ENCODE data around the gene TKFC. TPM values are rescaled to one million over a fixed set of nuclear protein-coding genes. Genes with fewer than 3 reads are reported as not detected.

The TKFC gene, protein sequence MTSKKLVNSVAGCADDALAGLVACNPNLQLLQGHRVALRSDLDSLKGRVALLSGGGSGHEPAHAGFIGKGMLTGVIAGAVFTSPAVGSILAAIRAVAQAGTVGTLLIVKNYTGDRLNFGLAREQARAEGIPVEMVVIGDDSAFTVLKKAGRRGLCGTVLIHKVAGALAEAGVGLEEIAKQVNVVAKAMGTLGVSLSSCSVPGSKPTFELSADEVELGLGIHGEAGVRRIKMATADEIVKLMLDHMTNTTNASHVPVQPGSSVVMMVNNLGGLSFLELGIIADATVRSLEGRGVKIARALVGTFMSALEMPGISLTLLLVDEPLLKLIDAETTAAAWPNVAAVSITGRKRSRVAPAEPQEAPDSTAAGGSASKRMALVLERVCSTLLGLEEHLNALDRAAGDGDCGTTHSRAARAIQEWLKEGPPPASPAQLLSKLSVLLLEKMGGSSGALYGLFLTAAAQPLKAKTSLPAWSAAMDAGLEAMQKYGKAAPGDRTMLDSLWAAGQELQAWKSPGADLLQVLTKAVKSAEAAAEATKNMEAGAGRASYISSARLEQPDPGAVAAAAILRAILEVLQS
- 54.8 TPM for polyA plus RNA-seq (2012; ENCODE audit: low read depth, missing spikeins)

DNA sequence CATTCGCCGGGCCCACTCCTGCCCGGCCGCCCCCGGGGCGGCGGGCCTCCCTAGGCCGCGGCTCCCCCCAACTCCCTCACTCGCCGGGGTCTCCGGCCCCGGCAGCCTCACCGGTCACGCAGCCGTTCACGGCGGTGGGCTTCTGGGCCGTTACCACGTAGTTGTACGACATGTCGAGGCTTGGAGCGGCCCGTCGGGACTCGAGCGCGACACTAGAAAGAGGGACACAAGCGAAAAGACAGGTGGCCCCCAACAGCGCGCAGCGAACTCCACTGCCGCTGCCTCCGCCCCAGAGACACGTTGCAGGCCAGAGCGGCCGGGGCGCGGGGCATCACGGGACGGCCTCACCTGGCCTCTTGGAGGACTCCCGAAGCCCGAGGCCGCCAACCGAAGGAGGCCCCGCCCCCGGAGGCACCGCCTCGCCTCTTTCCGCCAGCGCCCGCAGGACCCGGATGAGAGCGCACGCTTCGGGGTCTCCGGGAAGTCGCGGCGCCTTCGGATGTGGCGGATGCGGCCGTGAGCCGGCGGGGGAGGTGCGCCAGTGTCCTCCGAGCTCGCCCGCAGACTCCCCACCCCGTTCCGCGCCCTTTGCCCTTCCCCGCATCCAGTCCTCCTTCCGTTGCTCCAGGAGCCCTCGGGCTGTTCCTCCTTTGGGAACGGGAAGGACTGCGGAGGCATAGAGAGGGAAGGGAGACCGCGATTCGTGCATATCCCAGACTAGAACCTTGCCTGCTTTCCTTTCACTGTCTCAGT lies at the start of gene TKFC, which contains the start of gene DDB1:
Gene TKFC, plus strand, starts transcription at position 432 of the 753 bp plus-strand sequence. CDS start 1,501 bp downstream, outside the sequence.
Gene DDB1, minus strand, starts transcription at position 309 of the 753 bp plus-strand sequence. Its CDS starts 137 bp downstream, at position 172.
- TF ChIP-seq SPI1 (IDR thresholded peaks at IDR 0.05; ENCODE audit: low read depth, low read length) (0 out of 2 replicates have a peak, but pooled peaks have one; percentile 22), POU2F2 (IDR thresholded peaks at IDR 0.05; ENCODE audit: low read depth, low read length) (no peak; the same call in 1 of the 2 replicates), TAF1 (IDR thresholded peaks at IDR 0.05; ENCODE audit: low read depth, low read length) (peak; percentile 86), POLR2A (IDR thresholded peaks at IDR 0.05; ENCODE audit: low read depth, low read length) (peak; percentile 94), POLR2AphosphoS5 (IDR thresholded peaks at IDR 0.05; ENCODE audit: low read depth, low read length) (peak; percentile 93), PAX5 (IDR thresholded peaks at IDR 0.05; ENCODE audit: insufficient read depth, low read length, severe bottlenecking) (no peak)
- FAIRE-seq (peak; percentile 83), DNase-seq (ENCODE audit: insufficient read length, low spot score) (peak; percentile 98)

DNA sequence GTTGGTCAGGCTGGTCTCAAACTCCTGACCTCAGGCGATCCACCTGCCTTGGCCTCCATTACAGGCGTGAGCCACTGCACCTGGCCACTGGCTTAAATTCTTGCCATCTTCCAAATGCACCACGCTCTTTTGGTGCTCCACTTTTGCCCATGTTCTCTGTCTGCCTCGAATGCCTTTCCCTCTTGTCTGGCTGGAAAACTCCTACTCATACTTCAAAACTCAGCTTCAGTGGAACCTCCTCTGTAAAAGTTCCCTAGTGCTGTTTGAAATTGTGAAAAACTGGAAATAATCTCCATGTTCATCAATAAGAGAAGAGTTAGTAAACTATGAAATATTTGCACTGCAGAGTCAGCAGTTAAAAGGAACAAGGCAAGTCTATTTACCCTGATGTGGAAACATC lies 49.4 kb upstream of the TKFC start:
- FAIRE-seq (no peak), DNase-seq (ENCODE audit: insufficient read length, low spot score) (no peak)
- no peak for TF ChIP-seq TAF1 (IDR thresholded peaks at IDR 0.05; ENCODE audit: low read depth, low read length)
- TF ChIP-seq PAX5 (IDR thresholded peaks at IDR 0.05; ENCODE audit: insufficient read depth, low read length, severe bottlenecking): no peak
- TF ChIP-seq POU2F2 (IDR thresholded peaks at IDR 0.05; ENCODE audit: low read depth, low read length): no peak
- TF ChIP-seq POLR2AphosphoS5 (IDR thresholded peaks at IDR 0.05; ENCODE audit: low read depth, low read length): no peak
- no peak for TF ChIP-seq SPI1 (IDR thresholded peaks at IDR 0.05; ENCODE audit: low read depth, low read length)
- TF ChIP-seq POLR2A (IDR thresholded peaks at IDR 0.05; ENCODE audit: low read depth, low read length): no peak

DNA sequence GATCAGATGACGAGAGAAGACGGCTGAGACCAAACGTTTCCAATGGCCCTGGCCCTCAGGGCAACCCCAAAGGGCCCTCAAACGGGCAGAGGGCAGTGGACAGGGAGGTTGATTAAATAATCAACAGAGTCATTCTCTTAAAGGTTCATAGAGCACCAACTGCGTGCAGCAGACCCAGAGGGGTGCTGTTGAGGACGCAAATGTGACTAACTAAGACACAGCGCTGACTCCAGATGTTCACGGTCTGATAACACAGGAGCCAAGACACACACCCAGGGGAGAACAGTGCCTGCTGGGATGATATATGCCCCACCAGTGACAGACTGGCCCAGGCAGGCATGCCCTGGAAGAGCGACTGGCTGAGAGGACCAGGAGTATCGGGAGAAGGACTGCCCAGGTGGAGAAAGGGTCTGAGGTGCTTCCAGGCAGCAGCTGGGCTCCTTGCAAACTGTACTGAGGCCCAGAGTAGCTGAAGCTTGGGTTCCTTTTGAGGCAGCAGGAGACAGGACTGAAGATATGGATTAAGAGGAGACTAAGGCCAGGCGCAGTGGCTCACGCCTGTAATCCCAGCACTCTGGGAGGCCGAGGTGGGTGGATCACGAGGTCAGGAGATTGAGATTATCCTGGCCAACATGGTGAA lies 45.6 kb upstream of the TKFC start:
- no peak for TF ChIP-seq POLR2A (IDR thresholded peaks at IDR 0.05; ENCODE audit: low read depth, low read length)
- no peak for TF ChIP-seq PAX5 (IDR thresholded peaks at IDR 0.05; ENCODE audit: insufficient read depth, low read length, severe bottlenecking)
- no peak for TF ChIP-seq POU2F2 (IDR thresholded peaks at IDR 0.05; ENCODE audit: low read depth, low read length)
- no peak for DNase-seq (ENCODE audit: insufficient read length, low spot score)
- no peak for FAIRE-seq

DNA sequence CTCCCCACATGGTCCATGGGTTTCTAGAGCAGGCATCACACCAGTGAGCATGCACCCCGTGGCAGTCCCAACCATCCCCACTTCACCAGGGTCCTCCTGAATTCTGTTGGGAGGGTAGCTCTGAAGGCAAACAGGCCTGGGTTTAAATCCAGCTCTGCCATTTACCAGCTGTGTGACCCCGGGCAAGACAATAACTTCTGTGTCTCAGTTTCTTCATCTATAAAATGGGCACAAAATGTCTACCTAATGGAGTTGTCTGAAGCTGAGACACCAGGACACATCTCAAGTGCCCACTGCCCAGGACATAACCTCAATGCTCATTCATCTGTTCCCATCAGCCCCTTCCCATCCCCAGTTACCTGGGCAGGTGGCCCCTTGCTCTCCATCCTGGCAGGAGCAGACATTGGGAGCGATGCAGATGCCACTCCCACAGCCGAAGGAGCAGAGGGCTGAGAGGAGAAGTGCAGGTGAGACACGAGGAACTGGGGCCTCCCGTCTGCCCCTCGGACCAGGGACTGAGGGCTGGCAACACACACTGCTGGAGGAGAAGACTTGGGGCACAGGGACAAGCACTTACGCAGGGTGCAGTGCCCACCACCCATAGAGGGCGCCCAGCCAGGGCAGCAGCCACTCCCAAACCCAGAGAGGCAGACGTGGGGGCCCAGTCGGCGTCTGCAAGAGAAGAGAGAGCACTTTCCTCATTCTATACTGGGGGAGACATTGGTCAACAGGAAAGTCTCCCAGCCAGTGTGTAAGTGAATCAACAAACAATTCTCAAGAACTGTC lies 41.9 kb upstream of the TKFC start:
- FAIRE-seq (no peak), DNase-seq (ENCODE audit: insufficient read length, low spot score) (no peak)
- TF ChIP-seq POU2F2 (IDR thresholded peaks at IDR 0.05; ENCODE audit: low read depth, low read length): no peak
- no peak for TF ChIP-seq PAX5 (IDR thresholded peaks at IDR 0.05; ENCODE audit: insufficient read depth, low read length, severe bottlenecking)
- no peak for TF ChIP-seq POLR2AphosphoS5 (IDR thresholded peaks at IDR 0.05; ENCODE audit: low read depth, low read length)

DNA sequence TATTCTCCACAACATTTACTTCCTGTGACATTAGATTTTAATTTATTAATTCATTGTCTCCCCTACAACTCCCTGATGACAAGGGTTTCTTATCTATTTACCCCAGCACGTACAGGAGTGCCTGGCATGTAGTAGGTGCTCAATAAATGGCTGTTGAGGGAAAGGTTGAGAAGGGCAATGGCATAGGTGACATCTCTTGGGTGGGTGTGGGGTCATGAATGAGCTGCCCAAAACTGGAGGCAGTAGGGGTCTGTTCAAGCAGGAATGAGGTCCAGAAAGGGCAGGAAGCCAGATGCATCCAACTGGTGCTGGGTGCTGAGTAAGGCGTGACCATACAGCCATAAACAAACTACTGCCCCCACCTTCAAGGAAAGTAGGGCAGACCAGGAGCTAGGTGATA lies 40.7 kb upstream of the TKFC start:
- TF ChIP-seq TAF1 (IDR thresholded peaks at IDR 0.05; ENCODE audit: low read depth, low read length) (no peak), POLR2A (IDR thresholded peaks at IDR 0.05; ENCODE audit: low read depth, low read length) (no peak), POLR2AphosphoS5 (IDR thresholded peaks at IDR 0.05; ENCODE audit: low read depth, low read length) (no peak), SPI1 (IDR thresholded peaks at IDR 0.05; ENCODE audit: low read depth, low read length) (no peak), POU2F2 (IDR thresholded peaks at IDR 0.05; ENCODE audit: low read depth, low read length) (no peak), PAX5 (IDR thresholded peaks at IDR 0.05; ENCODE audit: insufficient read depth, low read length, severe bottlenecking) (no peak)
- no peak for DNase-seq (ENCODE audit: insufficient read length, low spot score)
- no peak for FAIRE-seq

DNA sequence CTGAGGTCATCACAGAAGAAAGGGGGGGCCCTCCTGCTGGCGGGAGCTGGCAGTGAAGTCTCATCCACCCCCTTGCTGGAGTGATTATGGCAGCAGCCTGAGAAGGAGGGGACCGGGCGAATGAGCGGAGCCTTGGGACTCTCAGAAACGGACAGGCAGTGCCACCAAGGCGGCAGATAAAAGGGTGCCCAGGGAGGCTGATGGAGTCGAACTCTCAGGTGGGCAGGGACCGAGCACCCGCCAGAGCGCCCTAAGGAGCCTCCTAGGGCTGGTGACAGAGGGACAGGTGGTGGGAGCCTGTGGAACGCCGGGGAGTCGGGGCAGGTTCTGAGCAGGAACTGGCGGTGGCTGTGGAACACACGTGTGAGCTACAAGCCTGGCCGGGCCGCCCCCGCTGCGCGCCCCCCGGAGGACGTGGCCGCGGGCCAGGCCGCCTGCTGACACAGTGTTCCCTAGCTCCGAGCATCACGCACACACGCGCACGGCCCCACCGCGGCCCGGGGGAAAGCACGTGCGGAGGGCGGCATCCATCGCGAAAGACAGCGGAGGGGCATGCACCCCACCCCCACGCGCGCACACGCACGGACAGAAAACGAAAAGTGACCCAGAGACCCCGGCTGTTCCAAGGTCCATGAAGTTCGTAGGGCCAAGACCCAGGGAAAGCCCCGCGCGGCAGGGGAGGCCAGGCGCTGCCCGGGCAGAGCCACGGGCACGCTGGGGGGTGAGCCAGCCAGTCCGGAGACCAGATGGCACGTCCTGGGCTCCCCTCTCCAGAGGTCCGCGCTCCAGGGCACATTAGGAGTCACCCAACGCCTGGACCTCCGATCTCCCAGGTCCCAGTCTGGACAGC lies 38.9 kb upstream of the TKFC start:
- no peak for TF ChIP-seq SPI1 (IDR thresholded peaks at IDR 0.05; ENCODE audit: low read depth, low read length)
- TF ChIP-seq POLR2A (IDR thresholded peaks at IDR 0.05; ENCODE audit: low read depth, low read length): no peak
- no peak for TF ChIP-seq PAX5 (IDR thresholded peaks at IDR 0.05; ENCODE audit: insufficient read depth, low read length, severe bottlenecking)
- no peak for TF ChIP-seq POLR2AphosphoS5 (IDR thresholded peaks at IDR 0.05; ENCODE audit: low read depth, low read length)
- FAIRE-seq: peak; percentile 88
- DNase-seq (ENCODE audit: insufficient read length, low spot score): peak; percentile 67

DNA sequence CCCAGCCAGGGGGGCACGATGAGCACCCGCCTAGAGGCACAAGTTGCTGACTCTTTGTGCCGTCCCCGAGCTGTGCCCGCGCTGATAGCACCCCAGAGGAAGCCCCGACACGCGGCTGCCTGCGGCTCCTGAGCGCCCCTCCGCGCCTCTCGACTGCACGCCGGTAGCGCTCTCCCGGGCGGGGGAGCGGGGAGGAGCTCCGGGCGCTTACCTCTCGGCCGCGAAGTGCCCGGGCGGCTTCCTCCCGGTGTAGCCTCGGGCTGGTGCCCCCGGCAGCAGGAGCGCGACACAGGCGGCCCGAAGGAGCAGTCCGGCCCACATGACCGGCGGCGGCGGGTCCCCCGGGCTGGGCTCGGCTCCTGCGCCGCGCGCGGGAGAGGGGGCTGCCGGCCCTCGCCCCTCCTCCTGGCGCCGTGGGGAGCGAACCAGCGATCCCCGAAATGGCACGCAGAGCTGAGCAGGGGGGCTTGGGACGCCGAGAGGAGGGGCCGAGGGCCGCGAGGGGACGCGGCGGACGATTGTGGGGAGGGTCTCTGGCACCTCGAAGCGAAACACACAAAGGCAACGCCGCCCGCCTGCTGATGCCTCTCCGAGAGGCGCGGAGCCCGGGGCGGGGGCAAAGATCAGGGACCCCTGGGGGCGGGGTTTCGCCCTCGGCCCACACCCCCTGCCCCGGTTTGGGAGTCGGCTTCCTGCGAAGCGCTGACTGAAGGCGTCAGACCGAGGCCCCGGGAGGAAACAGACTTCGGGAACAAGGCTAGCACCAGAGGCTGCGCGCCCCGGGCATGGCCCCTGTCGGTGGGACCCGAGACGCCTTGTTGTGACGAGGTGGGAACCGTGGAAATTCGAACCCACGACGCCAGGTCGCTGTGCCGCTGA lies 38.1 kb upstream of the TKFC start, which contains the start of gene VWCE:
Gene VWCE, minus strand, starts transcription at position 600 of the 879 bp plus-strand sequence. Its CDS starts 279 bp downstream, at position 321.
- peak; percentile 96 for DNase-seq (ENCODE audit: insufficient read length, low spot score)
- FAIRE-seq: peak; percentile 77
- TF ChIP-seq PAX5 (IDR thresholded peaks at IDR 0.05; ENCODE audit: insufficient read depth, low read length, severe bottlenecking) (no peak), POU2F2 (IDR thresholded peaks at IDR 0.05; ENCODE audit: low read depth, low read length) (0 out of 2 replicates have a peak, but pooled peaks have one; percentile 44), POLR2AphosphoS5 (IDR thresholded peaks at IDR 0.05; ENCODE audit: low read depth, low read length) (peak; percentile 66; the same call in 1 of the 2 replicates), SPI1 (IDR thresholded peaks at IDR 0.05; ENCODE audit: low read depth, low read length) (no peak), POLR2A (IDR thresholded peaks at IDR 0.05; ENCODE audit: low read depth, low read length) (peak; percentile 71), TAF1 (IDR thresholded peaks at IDR 0.05; ENCODE audit: low read depth, low read length) (peak; percentile 46; the same call in 1 of the 2 replicates)
